Articular chondrocyte of knee joint (primary cell): ENCODE data around the gene PSG4. TPM values are rescaled to one million over a fixed set of nuclear protein-coding genes. Genes with fewer than 3 reads are reported as not detected.

Experiments
- total RNA-seq: library from RNA; depleted of rRNA; stranded (reverse); fragments of >200 nt; gene quantifications from 2 replicates; pipeline ENCODE4 v1.2.3, GENCODE V29; 2012

PSG4 gene
- 2.7 and 7.2 TPM in 2 replicates for total RNA-seq

GRCh38 chr19:43205471-43206105 is at the start of gene PSG4:
Gene PSG4, minus strand, starts transcription at chr19:43205638. Its CDS starts 102 bp downstream, at chr19:43205536.

DNA sequence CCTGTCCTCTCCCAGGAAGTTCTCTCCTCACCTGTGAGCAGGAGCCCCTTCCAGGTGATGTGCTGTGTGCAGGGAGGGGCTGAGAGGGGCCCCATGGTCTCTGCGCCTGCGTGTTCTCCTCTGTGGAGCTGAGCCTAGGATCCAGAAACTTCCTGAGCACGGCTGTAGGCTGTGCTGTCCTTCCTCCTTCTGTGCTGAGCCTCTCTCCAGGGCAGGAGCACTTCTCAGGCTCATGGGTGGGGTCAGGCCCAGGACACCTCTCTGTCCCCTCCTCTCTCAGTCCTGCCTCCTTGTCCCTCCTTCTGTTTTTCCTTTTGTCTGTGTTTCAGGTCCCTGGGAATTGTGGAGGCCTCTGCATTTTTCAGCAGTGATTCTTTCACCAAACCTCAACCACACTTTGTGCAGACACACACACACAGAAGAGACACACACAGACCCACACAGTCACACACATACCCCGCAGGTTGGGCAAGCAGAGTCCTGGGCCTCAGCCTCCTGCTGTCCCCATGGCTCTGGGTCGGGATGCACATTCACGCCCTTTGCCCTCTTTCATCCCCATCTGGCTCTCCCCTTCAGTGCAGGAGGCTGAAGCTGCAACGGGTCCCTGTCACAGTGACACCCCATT is 19.0 kb downstream of the PSG4 start, which contains the start of gene PSG5:
Gene PSG5, minus strand, starts transcription at position 226 of the 625 bp plus-strand sequence. Its CDS starts 131 bp downstream, at position 95.

Other genes with a start within 250 kb of the PSG4 start
- gene PSG11, start 179.2 kb downstream of the PSG4 start, total RNA-seq, result 0.11 TPM in 1 of 2 replicates, not detected in the other
- gene PSG2, start 122.9 kb downstream of the PSG4 start, total RNA-seq, result not detected in 2 replicates
- 0.52 and 0.65 TPM in 2 replicates for gene PSG5, start 19.1 kb downstream of the PSG4 start, total RNA-seq
- not detected in 2 replicates for gene PSG9, start 63.9 kb upstream of the PSG4 start, total RNA-seq
- 0.11 TPM in 1 of 2 replicates, not detected in the other for gene CD177, start 148.0 kb upstream of the PSG4 start, total RNA-seq
- not detected in 2 replicates for gene TEX101, start 209.3 kb upstream of the PSG4 start, total RNA-seq